ENCODE data around the gene GGN. TPM values are rescaled to one million over a fixed set of nuclear protein-coding genes. Genes with fewer than 3 reads are reported as not detected.
A peak's percentile ranks its signal among the peaks of the same experiment; 100 is the strongest.
"Not testable (repeated sequence)": the region's sequence is repeated elsewhere in the genome, so short reads cannot be mapped to it uniquely, and the experiment has no call there.

Gene GGN
- total RNA-seq, 4 donors from 2014 or later: 0.63 to 3.0 (median 1.8) TPM

DNA sequence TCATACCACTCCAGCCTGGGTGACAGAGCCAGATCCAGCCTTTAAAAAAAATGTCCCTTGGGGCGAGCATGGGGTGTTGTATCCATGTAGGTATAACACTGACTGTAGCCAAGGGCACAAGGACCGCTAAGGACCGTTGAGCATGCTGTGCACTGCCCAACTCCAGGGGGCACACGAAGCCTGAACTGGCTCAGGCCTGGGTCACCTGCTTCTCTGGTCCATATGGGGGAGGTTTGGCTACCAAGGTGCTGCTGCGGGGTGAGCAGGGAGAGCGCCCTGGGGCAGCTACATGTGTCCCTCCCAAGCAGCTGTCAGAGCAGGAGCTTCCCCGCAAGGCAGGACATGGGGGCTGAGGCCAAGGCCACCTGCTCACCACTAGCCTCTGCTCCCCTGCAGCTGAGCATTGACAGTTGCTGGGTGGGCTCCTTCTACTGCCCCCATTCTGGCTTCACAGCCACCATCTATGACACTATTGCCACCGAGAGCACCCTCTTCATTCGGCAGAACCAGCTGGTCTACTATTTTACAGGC lies 35.9 kb downstream of the GGN start:
- DNase-seq: no peak
- Histone ChIP-seq H3K27ac (no peak overlapping the region), H3K4me3 (replicated peaks in 1 of 3) (no peak overlapping the region), H3K4me1 (no peaks in the 10 kb centered on the region), H3K36me3 (no peaks in the 10 kb centered on the region), H3K27me3 (no peaks in the 10 kb centered on the region), H3K9me3 (no peaks in the 10 kb centered on the region)
- 56 to 60% methylated on average over 8 to 9 of the region's 9 CpGs for WGBS, 2 donors
- intact Hi-C loops (cut with DNase I): no loop called here
- TF ChIP-seq POLR2A (IDR thresholded peaks at IDR 0.05): no peak
- TF ChIP-seq, protein P1, sequence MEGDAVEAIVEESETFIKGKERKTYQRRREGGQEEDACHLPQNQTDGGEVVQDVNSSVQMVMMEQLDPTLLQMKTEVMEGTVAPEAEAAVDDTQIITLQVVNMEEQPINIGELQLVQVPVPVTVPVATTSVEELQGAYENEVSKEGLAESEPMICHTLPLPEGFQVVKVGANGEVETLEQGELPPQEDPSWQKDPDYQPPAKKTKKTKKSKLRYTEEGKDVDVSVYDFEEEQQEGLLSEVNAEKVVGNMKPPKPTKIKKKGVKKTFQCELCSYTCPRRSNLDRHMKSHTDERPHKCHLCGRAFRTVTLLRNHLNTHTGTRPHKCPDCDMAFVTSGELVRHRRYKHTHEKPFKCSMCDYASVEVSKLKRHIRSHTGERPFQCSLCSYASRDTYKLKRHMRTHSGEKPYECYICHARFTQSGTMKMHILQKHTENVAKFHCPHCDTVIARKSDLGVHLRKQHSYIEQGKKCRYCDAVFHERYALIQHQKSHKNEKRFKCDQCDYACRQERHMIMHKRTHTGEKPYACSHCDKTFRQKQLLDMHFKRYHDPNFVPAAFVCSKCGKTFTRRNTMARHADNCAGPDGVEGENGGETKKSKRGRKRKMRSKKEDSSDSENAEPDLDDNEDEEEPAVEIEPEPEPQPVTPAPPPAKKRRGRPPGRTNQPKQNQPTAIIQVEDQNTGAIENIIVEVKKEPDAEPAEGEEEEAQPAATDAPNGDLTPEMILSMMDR (IDR thresholded peaks at IDR 0.05): no peak

DNA sequence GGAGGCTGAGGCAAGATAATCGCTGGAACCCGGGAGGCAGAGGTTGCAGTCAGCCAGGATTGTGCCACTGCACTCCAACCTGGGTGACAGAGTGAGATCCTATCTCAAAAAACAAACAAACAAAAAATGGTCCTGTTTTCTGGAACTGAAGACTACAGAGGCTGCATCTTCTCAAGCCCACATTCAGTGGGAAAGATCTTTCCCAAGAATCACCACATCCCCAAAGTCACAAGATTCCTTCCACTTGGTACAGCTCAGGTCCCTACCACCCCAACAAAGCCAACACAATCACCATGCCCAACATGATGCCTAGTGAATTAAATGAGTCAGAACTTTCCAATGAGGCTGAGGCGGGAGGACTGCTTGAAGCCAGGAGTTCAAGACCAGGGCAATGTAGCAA lies 37.0 kb downstream of the GGN start:
- no peaks in the 10 kb centered on the region for H3K9me3 ChIP-seq
- no peak for TF ChIP-seq POLR2A (IDR thresholded peaks at IDR 0.05)
- TF ChIP-seq, protein P1 (IDR thresholded peaks at IDR 0.05): no peak
- WGBS, 2 donors: 65% methylated on average over 3 of the region's 3 CpGs
- intact Hi-C loops (cut with DNase I): no loop called here
- H3K4me3 ChIP-seq (replicated peaks in 1 of 3): no peak overlapping the region
- no peaks in the 10 kb centered on the region for H3K4me1 ChIP-seq
- H3K36me3 ChIP-seq: no peaks in the 10 kb centered on the region
- H3K27ac ChIP-seq: no peak overlapping the region
- no peak for DNase-seq
- H3K27me3 ChIP-seq: no peaks in the 10 kb centered on the region

DNA sequence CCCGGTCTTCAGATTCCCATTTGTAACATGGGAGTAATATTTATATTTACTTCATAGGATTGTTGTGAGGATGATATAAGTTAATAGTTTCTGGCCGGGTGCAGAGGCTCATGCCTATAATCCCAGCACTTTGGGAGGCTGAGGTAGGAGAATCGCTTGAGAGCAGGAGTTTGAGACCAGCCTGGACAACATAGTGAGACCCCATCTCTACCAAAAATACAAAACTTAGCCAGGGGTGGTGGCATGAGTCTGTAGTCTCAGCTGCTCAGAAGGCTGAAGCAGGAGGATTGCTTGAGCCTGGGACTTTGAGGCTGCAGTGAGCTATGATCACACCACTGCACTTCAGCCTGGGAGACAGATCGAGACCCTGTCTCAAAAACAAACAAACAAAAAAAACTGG lies 41.0 kb downstream of the GGN start:
- TF ChIP-seq POLR2A (IDR thresholded peaks at IDR 0.05): no peak
- TF ChIP-seq, protein P1 (IDR thresholded peaks at IDR 0.05): no peak
- no peaks in the 10 kb centered on the region for H3K36me3 ChIP-seq
- DNase-seq: no peak
- H3K4me1 ChIP-seq: no peaks in the 10 kb centered on the region
- H3K9me3 ChIP-seq: no peaks in the 10 kb centered on the region
- 79 to 89% methylated on average over 4 of the region's 4 CpGs for WGBS, 2 donors
- intact Hi-C loops (cut with DNase I): no loop called here
- H3K27me3 ChIP-seq: no peaks in the 10 kb centered on the region
- H3K4me3 ChIP-seq (replicated peaks in 1 of 3): no peak overlapping the region
- no peak overlapping the region for H3K27ac ChIP-seq

DNA sequence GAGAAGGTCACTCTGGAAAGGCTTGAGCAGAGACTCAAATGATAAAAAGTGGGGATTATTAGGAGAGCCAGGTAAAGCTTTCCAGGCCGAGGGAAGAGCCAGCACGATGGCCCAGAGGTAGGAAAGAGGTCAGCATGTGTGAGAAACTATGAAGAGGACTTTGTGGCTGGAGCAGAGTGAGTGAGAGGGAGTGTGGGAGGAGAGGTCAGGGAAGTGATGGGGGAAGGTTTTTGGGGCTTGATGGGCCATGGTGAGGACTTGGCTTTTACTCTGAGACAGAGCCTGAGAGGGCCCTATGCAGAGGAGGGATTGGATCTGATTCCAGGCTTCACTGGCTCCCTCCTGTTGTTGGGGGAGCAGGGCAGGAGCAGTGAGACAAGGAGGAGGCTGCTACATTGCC lies 46.9 kb downstream of the GGN start:
- 90% methylated on average over 2 of the region's 2 CpGs for WGBS, 2 donors

DNA sequence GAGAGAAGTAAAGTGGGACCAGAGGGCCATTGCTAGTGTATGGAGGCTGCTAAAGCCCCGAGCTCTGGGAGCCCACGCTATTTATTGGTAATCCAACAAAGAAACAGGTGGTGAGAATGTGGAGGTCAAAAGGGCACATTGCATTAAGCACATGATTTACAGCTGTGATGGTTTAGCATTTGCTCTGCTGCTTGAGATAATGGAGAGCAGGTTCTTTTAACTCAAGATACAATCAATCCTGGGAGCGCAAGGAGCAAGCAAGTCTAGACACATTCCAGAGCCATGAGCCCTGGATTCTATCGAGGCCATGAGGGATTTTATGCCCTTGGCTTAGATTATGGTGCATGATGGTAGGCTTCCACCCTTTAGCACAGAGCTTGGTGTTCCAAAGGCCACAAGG lies 48.8 kb downstream of the GGN start:
- intact Hi-C loops (cut with DNase I): loop anchor here (5.0 kb wide), 1 partner anchor 33 kb away; the partner anchor contains the start of gene PSMD8

More for the DNA sequence above, 46.9 kb downstream of the GGN start:
- no peak for DNase-seq
- Histone ChIP-seq H3K4me1 (peaks cover 9 to 15% of the 10 kb centered on the region in 2 donors), H3K36me3 (no peaks in the 10 kb centered on the region), H3K27me3 (no peaks in the 10 kb centered on the region), H3K4me3 (replicated peaks in 1 of 3) (no peak overlapping the region), H3K9me3 (no peaks in the 10 kb centered on the region), H3K27ac (no peak overlapping the region)
- TF ChIP-seq, protein P1 (IDR thresholded peaks at IDR 0.05): no peak
- intact Hi-C loops (cut with DNase I): no loop called here

DNA sequence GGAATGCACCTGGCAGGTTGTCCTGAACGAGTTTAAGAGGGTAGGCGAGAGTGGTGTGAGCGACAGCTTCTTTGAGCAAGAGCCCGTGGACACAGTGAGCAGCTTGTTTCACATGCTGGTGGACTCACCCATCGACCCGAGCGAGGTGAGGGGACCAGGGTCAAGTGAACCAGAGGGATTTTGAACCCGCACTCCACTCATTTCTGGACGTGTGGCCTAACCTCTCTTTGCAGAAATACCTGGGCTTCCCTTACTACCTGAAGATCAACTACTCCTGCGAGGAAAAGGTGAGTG lies 50.5 kb downstream of the GGN start:
- peak overlapping the region in 2 of 3 donors; percentile 2 to 78 for H3K4me3 ChIP-seq (replicated peaks in 1 of 3)
- H3K4me1 ChIP-seq: peaks cover 9 to 15% of the 10 kb centered on the region in 2 donors
- H3K9me3 ChIP-seq: no peaks in the 10 kb centered on the region
- TF ChIP-seq POLR2A (IDR thresholded peaks at IDR 0.05): no peak
- TF ChIP-seq, protein P1 (IDR thresholded peaks at IDR 0.05): no peak
- peak overlapping the region; percentile 31 to 94 (median 91) for H3K27ac ChIP-seq
- peak in 1 of 2 donors; percentile 89 for DNase-seq
- intact Hi-C loops (cut with DNase I): loop anchor here (5.0 kb wide), 1 partner anchor 35 kb away; the partner anchor contains the start of gene PSMD8
- WGBS, 2 donors: 30 to 45% methylated on average over 10 of the region's 10 CpGs
- H3K27me3 ChIP-seq: no peaks in the 10 kb centered on the region
- H3K36me3 ChIP-seq: no peaks in the 10 kb centered on the region

More for the DNA sequence above, 48.8 kb downstream of the GGN start:
- H3K4me3 ChIP-seq (replicated peaks in 1 of 3); H3K27ac ChIP-seq; H3K27me3 ChIP-seq; DNase-seq; H3K36me3 ChIP-seq; H3K9me3 ChIP-seq: not testable (repeated sequence)
- 64 to 80% methylated on average over 4 of the region's 4 CpGs for WGBS, 2 donors
- H3K4me1 ChIP-seq: peaks cover 9 to 15% of the 10 kb centered on the region in 2 donors

Data from thyroid gland (tissue), 4 donors.